ACC112 (cell line): ENCODE results near the gene HBM.
"Not testable (repeated sequence)": the region's sequence is repeated elsewhere in the genome, so short reads cannot be mapped to it uniquely, and the experiment has no call there.

Source experiments
- H2AFZ ChIP-seq: fragments of 200-600 bp; sonication (generic); one replicate; pipeline ENCODE4 v1.6.0; 2017; ENCODE audit warnings: antibody characterized with exemption, low read length; ENCODE audit not compliant: unreplicated experiment
- H3K27ac ChIP-seq: fragments of 200-600 bp; sonication (generic); 2 replicates; pipeline ENCODE4 v1.5.1; 2014; ENCODE audit warnings: low read depth, mild to moderate bottlenecking, antibody characterized with exemption, low read length, moderate library complexity
- H3K27me3 ChIP-seq: fragments of 200-600 bp; sonication (generic); 2 replicates; pipeline ENCODE4 v1.6.1; 2014; ENCODE audit warnings: mild to moderate bottlenecking, antibody characterized with exemption, low read length, moderate library complexity, mixed read lengths; ENCODE audit not compliant: insufficient read depth
- H3K36me3 ChIP-seq: fragments of 200-600 bp; sonication (generic); 2 replicates; pipeline ENCODE4 v1.6.1; 2016; ENCODE audit warnings: mild to moderate bottlenecking, antibody characterized with exemption, low read length, moderate library complexity, mixed read lengths; ENCODE audit not compliant: insufficient read depth
- H3K4me1 ChIP-seq: fragments of 200-600 bp; sonication (generic); one replicate; pipeline ENCODE4 v1.6.1; 2016; ENCODE audit warnings: low read length, mixed read lengths; ENCODE audit not compliant: insufficient read depth, unreplicated experiment, control insufficient read depth
- H3K4me3 ChIP-seq: fragments of 200-600 bp; sonication (generic); 2 replicates; pipeline ENCODE4 v1.5.1; 2014; ENCODE audit warnings: mild to moderate bottlenecking, low read depth, low read length
- H3K79me2 ChIP-seq: fragments of 200-600 bp; sonication (generic); one replicate; pipeline ENCODE4 v1.6.0; 2016; ENCODE audit warnings: low read length; ENCODE audit not compliant: control insufficient read depth, unreplicated experiment, insufficient read depth

Gene HBM

GRCh38 chr16:146646-147045 is 19.1 kb upstream of the HBM start:
- Histone ChIP-seq H3K4me3 (no peak overlapping the region), H3K79me2 (no peaks in the 10 kb centered on the region), H3K36me3 (no peaks in the 10 kb centered on the region), H2AFZ (no peak overlapping the region), H3K27me3 (no peaks in the 10 kb centered on the region), H3K4me1 (peaks cover 7% of the 10 kb centered on the region), H3K27ac (no peak overlapping the region)

GRCh38 chr16:149024-149660 is 16.6 kb upstream of the HBM start:
- no peak overlapping the region for H2AFZ ChIP-seq
- no peaks in the 10 kb centered on the region for H3K79me2 ChIP-seq
- no peaks in the 10 kb centered on the region; the same call in 1 of the 2 replicates for H3K27me3 ChIP-seq
- peaks cover 7% of the 10 kb centered on the region for H3K4me1 ChIP-seq
- H3K36me3 ChIP-seq = no peaks in the 10 kb centered on the region
- H3K27ac ChIP-seq = no peak overlapping the region
- H3K4me3 ChIP-seq = no peak overlapping the region

- Histone ChIP-seq H3K36me3 (no peaks in the 10 kb centered on the region), H2AFZ (no peak within 1 kb of the TSS), H3K4me3 (no peak within 1 kb of the TSS), H3K4me1 (peaks cover 11% of the 10 kb centered on the region), H3K27ac (no peak within 1 kb of the TSS), H3K79me2 (no peaks in the 10 kb centered on the region), H3K27me3 (peaks cover 17% of the 10 kb centered on the region)
Observed at GRCh38 chr16:152141-153128, 13.3 kb upstream of the HBM start, which contains the start of gene HBZ. HBZ (plus strand) TSS chr16:152644; CDS start chr16:152910, 266 bp downstream.

GRCh38 chr16:153129-153521 is 12.7 kb upstream of the HBM start:
- Histone ChIP-seq H3K27me3 (peaks cover 17% of the 10 kb centered on the region), H3K4me1 (peaks cover 11% of the 10 kb centered on the region)
- H3K27ac ChIP-seq, H3K36me3 ChIP-seq, H3K4me3 ChIP-seq, H2AFZ ChIP-seq, H3K79me2 ChIP-seq: not testable (repeated sequence)

GRCh38 chr16:153550-154216 is 12.1 kb upstream of the HBM start:
- Histone ChIP-seq H3K4me1 (peaks cover 10% of the 10 kb centered on the region), H3K27me3 (peaks cover 21% of the 10 kb centered on the region)
- H3K36me3 ChIP-seq, H2AFZ ChIP-seq, H3K79me2 ChIP-seq, H3K4me3 ChIP-seq, H3K27ac ChIP-seq: not testable (repeated sequence)

GRCh38 chr16:154217-155030 is 11.4 kb upstream of the HBM start:
- Histone ChIP-seq H3K79me2 (no peaks in the 10 kb centered on the region), H3K27ac (no peak overlapping the region), H3K27me3 (peaks cover 21% of the 10 kb centered on the region), H2AFZ (peak overlapping the region; percentile 90), H3K4me3 (peak overlapping the region; percentile 71), H3K36me3 (no peaks in the 10 kb centered on the region), H3K4me1 (peaks cover 4% of the 10 kb centered on the region)

GRCh38 chr16:155031-155398 is 10.8 kb upstream of the HBM start:
- H3K36me3 ChIP-seq = no peaks in the 10 kb centered on the region
- no peak overlapping the region for H2AFZ ChIP-seq
- H3K27me3 ChIP-seq = peaks cover 21% of the 10 kb centered on the region

GRCh38 chr16:159136-159849 is 6.5 kb upstream of the HBM start:
- no peaks in the 10 kb centered on the region for H3K36me3 ChIP-seq
- no peak overlapping the region for H3K27ac ChIP-seq
- peaks cover 24% of the 10 kb centered on the region for H3K27me3 ChIP-seq
- no peak overlapping the region for H2AFZ ChIP-seq
- no peaks in the 10 kb centered on the region for H3K79me2 ChIP-seq
- no peak overlapping the region for H3K4me3 ChIP-seq
- H3K4me1 ChIP-seq = peaks cover 4% of the 10 kb centered on the region

More at GRCh38 chr16:155031-155398, 10.8 kb upstream of the HBM start:
- Histone ChIP-seq H3K79me2 (no peaks in the 10 kb centered on the region), H3K4me3 (peak overlapping the region; percentile 71), H3K27ac (no peak overlapping the region), H3K4me1 (peaks cover 4% of the 10 kb centered on the region)

GRCh38 chr16:160242-160641 is 5.5 kb upstream of the HBM start:
- not testable (repeated sequence) for H3K79me2 ChIP-seq, H3K27ac ChIP-seq, H3K4me3 ChIP-seq, H3K4me1 ChIP-seq, H2AFZ ChIP-seq, H3K36me3 ChIP-seq
- peaks cover 19% of the 10 kb centered on the region for H3K27me3 ChIP-seq
